ENCODE results near the gene UBL4B.

- TF ChIP-seq ZNF184 (tag by site-specific recombination; IDR thresholded peaks at IDR 0.05) = no peak
- no peak for TF ChIP-seq ZSCAN4 (tag by site-specific recombination; IDR thresholded peaks at IDR 0.05)
- no peak for TF ChIP-seq CTCF (tag by site-specific recombination; IDR thresholded peaks at IDR 0.05)
- TF ChIP-seq ZNF311 (tag by site-specific recombination; IDR thresholded peaks at IDR 0.05; ENCODE audit: borderline replicate concordance) = no peak
- TF ChIP-seq PRDM6 (tag by site-specific recombination; IDR thresholded peaks at IDR 0.05) = no peak
- TF ChIP-seq ZNF561 (tag by site-specific recombination; IDR thresholded peaks at IDR 0.05; ENCODE audit: borderline replicate concordance) = no peak
- no peak for TF ChIP-seq ZNF10 (tag by site-specific recombination; IDR thresholded peaks at IDR 0.05)
- no peak for TF ChIP-seq ZNF488 (tag by site-specific recombination; IDR thresholded peaks at IDR 0.05)
- TF ChIP-seq ZNF266 (tag by site-specific recombination; IDR thresholded peaks at IDR 0.05; ENCODE audit: low read depth) = no peak
- TF ChIP-seq YY1 (tag by site-specific recombination; IDR thresholded peaks at IDR 0.05) = no peak
- no peak for TF ChIP-seq PBX3 (CRISPR knock-in tag; IDR thresholded peaks at IDR 0.05)
These were observed 44.8 kb upstream of the UBL4B start for GRCh38 chr1:110067479-110067892.

All from HEK293 (cell line).